ENCODE data around the gene GPR17. TPM values are rescaled to one million over a fixed set of nuclear protein-coding genes. Genes with fewer than 3 reads are reported as not detected.
A peak's percentile ranks its signal among the peaks of the same experiment; 100 is the strongest.

GPR17 gene
- total RNA-seq, 4 donors from 2014 or later = not detected

DNA sequence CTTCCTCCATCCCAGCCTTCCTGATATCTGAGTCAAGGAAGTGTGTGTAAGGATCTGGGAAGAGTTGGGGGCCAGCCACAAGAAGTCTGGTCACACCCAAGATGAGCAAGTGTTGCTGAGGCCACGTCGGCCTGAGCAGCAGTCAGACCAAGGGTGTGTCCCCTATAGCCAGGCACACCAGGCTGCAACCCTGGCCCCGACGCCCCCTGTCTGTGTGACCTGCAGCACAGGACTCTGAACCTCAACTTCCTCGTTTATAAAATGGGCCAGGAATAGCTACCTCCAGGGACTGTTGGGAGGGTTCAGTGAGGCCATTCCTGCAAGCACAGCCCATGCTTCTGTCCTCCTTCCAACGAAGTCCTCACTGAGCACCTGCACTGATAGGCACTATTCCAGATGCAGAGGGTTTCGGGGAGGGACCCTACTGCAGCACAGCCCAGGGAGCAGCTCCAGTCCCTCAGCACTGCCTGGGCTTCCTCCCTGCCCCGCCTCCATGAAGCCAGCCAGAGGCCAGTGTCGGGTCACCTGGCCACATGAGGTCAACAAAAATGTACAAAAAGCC, 16.1 kb downstream of the GPR17 start:
- Histone ChIP-seq H3K36me3 (no peaks in the 10 kb centered on the region), H3K4me3 (replicated peaks in 1 of 3) (no peak overlapping the region), H3K4me1 (peaks cover 0 to 51% of the 10 kb centered on the region in 2 donors), H3K9me3 (no peaks in the 10 kb centered on the region), H3K27ac (peak overlapping the region in 1 of 3 donors; percentile 36), H3K27me3 (no peaks in the 10 kb centered on the region)
- TF ChIP-seq POLR2A (IDR thresholded peaks at IDR 0.05) = no peak
- TF ChIP-seq, protein P1, sequence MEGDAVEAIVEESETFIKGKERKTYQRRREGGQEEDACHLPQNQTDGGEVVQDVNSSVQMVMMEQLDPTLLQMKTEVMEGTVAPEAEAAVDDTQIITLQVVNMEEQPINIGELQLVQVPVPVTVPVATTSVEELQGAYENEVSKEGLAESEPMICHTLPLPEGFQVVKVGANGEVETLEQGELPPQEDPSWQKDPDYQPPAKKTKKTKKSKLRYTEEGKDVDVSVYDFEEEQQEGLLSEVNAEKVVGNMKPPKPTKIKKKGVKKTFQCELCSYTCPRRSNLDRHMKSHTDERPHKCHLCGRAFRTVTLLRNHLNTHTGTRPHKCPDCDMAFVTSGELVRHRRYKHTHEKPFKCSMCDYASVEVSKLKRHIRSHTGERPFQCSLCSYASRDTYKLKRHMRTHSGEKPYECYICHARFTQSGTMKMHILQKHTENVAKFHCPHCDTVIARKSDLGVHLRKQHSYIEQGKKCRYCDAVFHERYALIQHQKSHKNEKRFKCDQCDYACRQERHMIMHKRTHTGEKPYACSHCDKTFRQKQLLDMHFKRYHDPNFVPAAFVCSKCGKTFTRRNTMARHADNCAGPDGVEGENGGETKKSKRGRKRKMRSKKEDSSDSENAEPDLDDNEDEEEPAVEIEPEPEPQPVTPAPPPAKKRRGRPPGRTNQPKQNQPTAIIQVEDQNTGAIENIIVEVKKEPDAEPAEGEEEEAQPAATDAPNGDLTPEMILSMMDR (IDR thresholded peaks at IDR 0.05) = no peak
- 67 to 69% methylated on average over 7 to 8 of the region's 9 CpGs for WGBS, 2 donors
- intact Hi-C loops (cut with DNase I) = no loop called here
- DNase-seq = no peak

DNA sequence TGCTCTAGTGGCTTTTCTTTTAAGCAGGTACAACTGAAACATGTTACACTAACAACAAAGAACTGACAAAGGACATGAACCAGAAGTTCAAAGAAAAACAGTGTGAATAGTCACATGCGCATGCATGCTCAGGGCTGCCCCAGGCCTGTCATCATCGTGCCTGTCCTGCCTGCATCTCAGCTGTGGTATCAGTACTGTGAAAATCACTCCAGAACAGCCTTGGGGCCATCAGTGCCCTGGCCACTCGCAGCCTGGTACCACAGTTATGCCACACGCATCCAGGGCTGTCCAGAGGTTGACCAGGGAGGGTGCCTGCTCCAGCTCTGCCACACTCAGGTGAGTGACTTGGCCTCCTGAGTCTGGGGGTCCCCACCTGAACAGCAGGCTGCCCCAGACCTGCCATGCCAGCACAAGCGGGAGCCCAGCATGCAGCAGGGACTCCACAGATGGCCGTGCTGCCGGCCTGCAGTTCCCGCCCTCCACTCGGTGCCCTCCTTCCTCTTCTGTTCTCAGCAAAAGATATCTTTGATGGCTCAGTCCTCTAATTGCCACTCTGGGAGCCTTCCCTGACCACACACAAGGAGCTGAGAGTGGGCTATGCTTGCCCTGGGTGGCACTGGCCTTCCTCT, 17.1 kb downstream of the GPR17 start:
- H3K4me1 ChIP-seq = peaks cover 0 to 43% of the 10 kb centered on the region in 2 donors
- WGBS, 2 donors = 69 to 79% methylated on average over 7 to 8 of the region's 9 CpGs
- peak overlapping the region in 2 of 3 donors; percentile 28 for H3K27ac ChIP-seq
- no peak overlapping the region for H3K4me3 ChIP-seq (replicated peaks in 1 of 3)
- no peaks in the 10 kb centered on the region for H3K36me3 ChIP-seq
- H3K27me3 ChIP-seq = no peaks in the 10 kb centered on the region
- TF ChIP-seq, protein P1 (IDR thresholded peaks at IDR 0.05) = no peak
- TF ChIP-seq POLR2A (IDR thresholded peaks at IDR 0.05) = no peak
- intact Hi-C loops (cut with DNase I) = no loop called here
- H3K9me3 ChIP-seq = no peaks in the 10 kb centered on the region
- DNase-seq = no peak

DNA sequence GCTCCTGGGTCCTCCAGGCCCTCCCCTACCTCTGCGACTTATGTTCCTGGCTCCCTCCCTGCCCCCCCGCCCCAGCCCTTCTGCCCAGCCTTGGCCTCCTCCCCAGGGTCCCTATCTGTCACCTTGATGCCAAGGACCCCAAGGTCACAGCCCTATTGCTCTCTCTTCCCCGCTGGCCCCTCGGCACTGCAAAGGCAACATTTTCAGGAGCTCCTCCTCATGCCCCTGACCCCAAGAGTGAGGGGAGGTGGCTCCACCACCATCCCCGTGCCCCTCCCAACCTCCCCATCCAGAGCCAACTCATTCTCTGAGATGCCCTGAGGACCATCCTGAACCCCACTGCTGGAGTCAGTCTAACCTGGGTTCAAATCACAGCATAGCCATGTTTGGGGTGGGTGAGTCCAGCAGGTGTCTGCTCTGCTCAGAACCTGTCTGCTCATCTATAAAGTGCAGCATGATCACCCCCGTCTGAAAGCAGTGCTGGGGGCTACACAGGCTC, 17.7 kb downstream of the GPR17 start:
- Histone ChIP-seq H3K27me3 (no peaks in the 10 kb centered on the region), H3K4me3 (replicated peaks in 1 of 3) (no peak overlapping the region), H3K27ac (peak overlapping the region in 2 of 3 donors; percentile 28), H3K4me1 (peaks cover 0 to 37% of the 10 kb centered on the region in 2 donors), H3K9me3 (no peaks in the 10 kb centered on the region), H3K36me3 (no peaks in the 10 kb centered on the region)
- DNase-seq = no peak
- WGBS, 2 donors = 69 to 73% methylated on average over 6 of the region's 6 CpGs
- TF ChIP-seq, protein P1 (IDR thresholded peaks at IDR 0.05) = no peak
- no peak for TF ChIP-seq POLR2A (IDR thresholded peaks at IDR 0.05)
- intact Hi-C loops (cut with DNase I) = no loop called here

DNA sequence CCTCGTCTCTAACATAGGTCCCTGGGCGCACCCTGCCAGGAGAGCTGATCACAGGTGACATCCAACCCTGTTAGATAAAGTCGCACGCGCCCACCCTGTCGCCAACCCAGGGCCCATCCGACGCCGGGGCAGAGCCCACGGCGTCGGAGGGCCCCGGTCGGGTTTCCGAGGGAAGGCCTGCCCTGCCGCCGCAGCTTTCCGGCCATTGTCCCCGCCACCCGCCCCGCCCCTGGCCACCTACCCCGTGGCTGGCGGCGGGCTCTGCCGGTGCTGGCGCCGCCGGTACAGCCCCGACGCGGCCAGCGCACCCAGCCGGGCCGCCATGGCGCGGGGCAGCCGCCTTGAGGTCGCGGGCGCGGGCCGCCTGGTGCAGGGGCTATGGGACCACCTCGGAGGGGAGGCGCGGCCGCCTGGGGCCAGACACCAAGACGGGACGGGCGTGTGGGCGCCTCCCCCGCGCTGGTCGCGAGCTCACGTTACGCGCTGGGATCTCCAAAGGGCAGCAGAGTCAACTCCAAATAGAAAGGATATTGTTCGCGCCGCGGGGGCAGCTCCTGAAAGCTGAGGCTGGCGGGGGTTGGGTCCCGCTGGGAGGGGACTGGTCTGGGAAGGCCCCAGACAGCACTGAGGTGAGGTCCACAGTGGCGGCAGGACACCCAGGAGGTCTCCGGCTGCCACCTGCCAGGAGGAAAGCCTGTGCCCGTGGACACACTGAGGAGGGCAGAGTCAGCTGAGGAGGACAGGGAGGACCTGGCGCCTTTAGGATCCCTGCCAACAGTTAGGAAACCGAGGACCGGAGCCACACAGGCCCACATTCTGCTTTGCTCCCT, 18.3 kb downstream of the GPR17 start:
- H3K27ac ChIP-seq = peak overlapping the region; percentile 15 to 70 (median 65)
- no peak for DNase-seq
- WGBS, 2 donors = 38 to 50% methylated on average over 9 to 19 of the region's 69 CpGs
- peak overlapping the region in 1 of 3 donors; percentile 13 for H3K4me3 ChIP-seq (replicated peaks in 1 of 3)
- no peaks in the 10 kb centered on the region for H3K36me3 ChIP-seq
- H3K9me3 ChIP-seq = no peaks in the 10 kb centered on the region
- intact Hi-C loops (cut with DNase I) = no loop called here
- peaks cover 0 to 31% of the 10 kb centered on the region in 2 donors for H3K4me1 ChIP-seq
- H3K27me3 ChIP-seq = no peaks in the 10 kb centered on the region
- no peak for TF ChIP-seq POLR2A (IDR thresholded peaks at IDR 0.05)
- TF ChIP-seq, protein P1 (IDR thresholded peaks at IDR 0.05) = no peak

Data from thyroid gland (tissue), 4 donors.